GM19099 (cell line): ENCODE measurements around the gene TIMM44.

ENCODE experiments used
- POLR2A ChIP-seq: IDR thresholded peaks from 3 replicates; pipeline ENCODE4 v1.6.1; 2011; ENCODE audit warnings: low read depth; ENCODE audit not compliant: insufficient read length; ENCODE audit errors: extremely low read depth

TIMM44 gene

GRCh38 chr19:7916103-7916954, 27.1 kb downstream of the TIMM44 start:
- no peak for TF ChIP-seq POLR2A

DNA sequence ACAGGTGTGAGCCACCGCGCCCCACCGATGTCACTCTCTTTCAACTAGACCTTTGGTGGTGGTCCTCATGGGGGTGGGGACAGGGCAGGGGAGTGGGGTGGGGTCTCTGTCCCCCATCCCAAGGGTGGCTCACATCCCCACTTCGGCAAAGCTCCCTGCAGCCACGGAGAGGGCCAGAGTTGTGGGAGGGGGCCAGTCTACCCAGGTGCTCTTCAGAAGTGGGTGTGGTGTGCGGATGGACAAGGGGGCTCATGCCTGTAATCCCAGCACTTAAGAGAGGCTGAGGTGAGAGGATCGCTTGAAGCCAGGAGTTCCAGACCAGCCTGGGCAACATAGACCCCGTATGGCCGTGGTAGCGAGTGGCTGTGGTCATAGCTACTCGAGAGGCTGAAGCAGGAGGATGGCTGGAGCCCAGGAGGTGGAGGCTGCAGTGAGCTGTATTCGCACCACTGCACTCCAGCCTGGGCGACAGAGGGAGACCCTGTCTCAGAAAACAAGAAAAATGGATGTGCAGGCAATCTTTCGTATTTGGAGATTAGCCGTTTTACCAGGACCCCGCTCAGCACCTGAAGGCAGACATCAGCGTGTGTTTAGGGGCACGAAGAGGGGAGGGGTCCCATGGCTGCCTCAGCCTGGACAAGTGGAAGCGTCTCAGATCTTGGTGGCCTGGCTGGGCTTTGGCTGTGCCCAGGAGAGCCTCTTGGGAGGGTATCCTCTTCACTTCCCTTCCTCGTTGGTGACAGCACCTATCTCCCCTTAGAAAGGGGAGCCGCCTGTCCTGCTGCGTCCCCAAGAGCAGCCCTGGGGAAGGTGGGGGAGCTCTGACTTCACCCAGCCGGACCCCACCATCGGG, 28.0 kb downstream of the TIMM44 start:
- no peak for TF ChIP-seq POLR2A

GRCh38 chr19:7914598-7915045, 28.8 kb downstream of the TIMM44 start, which contains the start of gene TGFBR3L:
Gene TGFBR3L, plus strand, starts transcription at chr19:7914830.
- no peak for TF ChIP-seq POLR2A

DNA sequence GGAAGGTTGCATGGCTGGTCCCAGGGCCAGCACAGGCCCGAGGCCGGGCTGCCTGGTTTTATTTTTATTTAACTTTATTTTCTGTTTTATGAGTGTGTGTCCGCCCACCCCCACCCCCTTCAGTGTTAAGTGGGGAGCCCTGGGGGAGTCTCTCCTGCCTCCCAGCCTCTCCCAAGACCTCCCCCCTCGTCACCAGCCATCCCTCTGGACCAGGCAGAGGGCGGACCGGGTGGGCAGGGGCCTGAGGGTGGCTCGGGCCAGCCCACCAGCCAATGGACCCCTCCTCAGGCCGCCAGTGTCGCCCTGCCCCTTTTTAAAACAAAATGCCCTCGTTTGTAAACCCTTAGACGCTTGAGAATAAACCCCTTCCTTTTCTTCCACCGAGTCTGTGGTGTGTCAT, 29.4 kb downstream of the TIMM44 start:
- TF ChIP-seq POLR2A: no peak

DNA sequence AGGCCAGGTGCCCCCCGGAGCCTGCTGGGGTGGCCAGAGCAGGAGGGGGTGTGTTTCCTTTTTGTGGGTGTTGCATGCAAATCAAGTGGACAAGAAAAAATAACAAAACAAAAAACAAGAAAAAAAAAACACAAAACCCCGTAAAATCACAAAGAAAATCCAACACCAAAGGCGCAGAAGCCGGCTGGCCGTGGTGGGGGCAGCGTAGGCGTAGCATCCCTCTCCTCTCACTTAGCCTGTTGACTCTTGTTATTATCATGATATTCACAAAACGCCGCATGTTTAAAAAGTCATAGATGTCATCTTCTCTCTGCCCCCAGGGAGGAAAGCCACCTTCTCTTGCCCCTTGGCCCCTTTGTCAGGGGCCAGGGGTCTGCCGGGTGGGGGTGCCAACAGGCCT, 29.8 kb downstream of the TIMM44 start:
- TF ChIP-seq POLR2A: no peak

DNA sequence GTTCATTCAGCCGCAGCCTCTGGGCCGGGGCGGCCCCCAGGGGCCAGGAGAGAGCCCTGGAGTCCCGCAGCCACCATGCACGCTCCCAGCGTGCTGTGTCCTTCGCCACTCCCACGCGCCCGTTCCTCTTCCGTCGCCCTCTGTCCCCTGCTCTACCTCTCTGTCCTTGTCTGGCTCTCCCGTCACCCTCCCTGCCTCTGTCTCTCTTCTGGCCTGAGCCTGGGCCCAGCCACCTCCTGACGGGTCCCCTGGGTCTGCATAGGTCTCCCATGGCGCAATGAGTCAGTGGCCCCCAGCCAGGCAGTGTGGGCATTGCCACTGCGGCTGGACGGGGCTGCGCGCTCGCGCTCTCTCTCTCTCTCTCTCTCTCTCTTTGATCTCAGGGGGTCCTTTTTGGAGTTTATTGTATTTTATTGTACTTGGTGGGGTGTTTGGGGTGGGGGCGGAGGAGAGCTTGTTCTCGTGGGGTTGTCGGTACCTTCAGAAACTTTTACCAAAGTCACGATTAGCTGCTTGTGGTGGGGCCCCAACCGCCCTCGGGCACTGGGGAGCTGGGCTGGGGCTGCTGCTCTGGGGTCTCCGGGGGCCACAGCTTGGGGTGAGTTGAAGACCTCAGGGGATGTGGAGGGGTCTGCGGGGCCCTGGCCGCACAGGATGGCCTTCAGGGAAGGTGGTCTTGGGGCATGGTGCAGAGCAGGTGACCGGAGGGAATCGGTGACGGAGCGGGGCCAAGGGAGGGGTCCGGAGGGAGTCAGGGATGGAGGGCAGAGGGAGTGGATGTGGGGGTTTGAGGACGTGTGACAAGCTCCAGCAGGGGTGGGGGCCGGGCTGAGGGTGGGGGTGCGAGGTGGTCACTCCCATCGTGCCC, 30.5 kb downstream of the TIMM44 start:
- TF ChIP-seq POLR2A: no peak

- TF ChIP-seq POLR2A: no peak
These were observed 31.2 kb downstream of the TIMM44 start for GRCh38 chr19:7912144-7912696.

- TF ChIP-seq POLR2A: no peak
These were observed 31.8 kb downstream of the TIMM44 start for GRCh38 chr19:7911508-7912143.

DNA sequence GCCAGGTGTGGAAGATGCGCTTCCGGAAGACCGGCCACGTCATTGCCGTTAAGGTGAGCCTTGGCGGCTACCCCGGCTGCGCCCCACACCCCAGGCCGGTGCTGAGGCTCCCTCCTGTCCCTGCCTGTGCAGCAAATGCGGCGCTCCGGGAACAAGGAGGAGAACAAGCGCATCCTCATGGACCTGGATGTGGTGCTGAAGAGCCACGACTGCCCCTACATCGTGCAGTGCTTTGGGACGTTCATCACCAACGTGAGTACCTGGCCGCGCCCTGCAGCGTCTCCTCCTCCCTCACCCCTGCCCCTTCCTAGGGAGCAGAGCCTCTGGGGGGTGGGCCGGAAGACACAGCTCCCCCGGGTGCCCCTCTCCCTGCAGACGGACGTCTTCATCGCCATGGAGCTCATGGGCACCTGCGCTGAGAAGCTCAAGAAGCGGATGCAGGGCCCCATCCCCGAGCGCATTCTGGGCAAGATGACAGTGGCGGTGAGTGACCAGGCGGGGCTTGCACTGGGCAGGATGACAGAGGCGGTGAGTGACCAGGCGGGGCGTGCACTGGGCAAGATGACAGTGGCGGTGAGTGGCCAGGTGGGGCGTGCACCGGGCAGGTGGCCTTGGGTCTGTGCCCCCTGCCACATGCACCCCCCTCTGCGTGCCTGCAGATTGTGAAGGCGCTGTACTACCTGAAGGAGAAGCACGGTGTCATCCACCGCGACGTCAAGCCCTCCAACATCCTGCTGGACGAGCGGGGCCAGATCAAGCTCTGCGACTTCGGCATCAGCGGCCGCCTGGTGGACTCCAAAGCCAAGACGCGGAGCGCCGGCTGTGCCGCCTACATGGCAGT, 32.9 kb downstream of the TIMM44 start:
- no peak for TF ChIP-seq POLR2A

GRCh38 chr19:7909471-7910067, 33.9 kb downstream of the TIMM44 start:
- no peak for TF ChIP-seq POLR2A

DNA sequence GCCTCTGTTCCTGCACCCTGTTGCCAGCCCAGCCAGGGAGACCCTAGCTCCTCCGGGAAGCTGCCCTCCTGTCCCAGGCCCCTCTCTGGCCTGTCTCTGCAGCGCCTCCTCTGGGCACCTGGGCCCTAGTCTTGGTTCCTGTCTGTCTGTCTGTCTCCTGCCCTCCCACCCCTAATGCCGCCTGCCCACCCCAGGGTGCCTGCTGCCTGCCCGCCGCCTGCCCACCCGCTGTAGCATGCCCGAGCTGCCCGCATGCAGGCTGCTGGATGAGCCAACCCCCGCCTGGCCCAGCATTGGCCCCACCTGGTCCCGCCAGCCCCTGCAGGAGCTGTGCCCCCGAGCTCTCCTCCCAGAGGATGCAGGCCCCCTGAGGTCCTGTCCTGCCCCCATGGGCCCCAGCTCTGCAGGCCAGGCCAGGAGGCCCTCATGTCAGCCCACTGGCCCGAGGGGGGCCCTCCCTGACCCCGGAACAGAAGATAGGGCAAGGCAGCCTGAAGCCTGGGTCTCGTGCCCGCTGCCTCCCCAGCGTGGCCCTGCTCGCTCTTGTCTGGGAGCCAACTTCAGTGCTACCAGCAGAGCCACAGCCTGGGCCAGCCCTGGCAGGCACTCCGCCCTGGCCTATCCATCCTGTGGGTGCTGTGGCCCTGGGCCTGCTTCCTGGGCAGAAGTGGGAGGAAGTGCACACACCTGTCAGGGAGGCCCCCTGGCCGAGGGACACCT, 34.6 kb downstream of the TIMM44 start:
- no peak for TF ChIP-seq POLR2A

DNA sequence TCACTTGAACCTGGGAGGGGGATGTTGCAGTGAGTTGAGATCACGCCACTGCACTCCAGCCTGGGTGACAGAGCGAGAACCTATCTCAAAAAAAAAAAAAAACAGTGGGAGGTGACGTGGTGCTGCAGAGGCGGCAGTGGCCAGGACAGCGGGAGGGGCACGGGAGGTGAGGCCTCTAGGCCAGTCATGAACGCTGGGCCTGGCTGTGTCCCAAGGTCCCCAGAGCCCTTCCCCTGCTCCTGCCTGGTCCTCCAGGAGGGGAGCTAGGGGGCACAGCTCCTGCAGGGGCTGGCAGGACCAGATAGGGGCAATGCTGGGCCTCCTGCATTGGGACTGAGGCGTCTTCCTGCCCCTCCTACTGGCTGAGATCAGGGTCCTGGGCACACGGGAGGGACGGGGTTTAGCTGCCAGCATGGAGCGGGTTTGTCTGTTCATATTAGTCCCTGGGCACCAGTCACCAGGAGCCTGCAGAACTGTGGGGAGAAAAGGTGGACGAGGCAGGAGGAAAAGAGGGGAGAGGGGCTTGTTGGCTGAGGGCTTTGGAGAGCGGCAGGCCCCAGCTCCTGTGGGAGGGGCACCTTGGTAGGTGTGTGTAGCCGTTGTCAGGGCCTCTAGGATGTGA, 35.3 kb downstream of the TIMM44 start:
- TF ChIP-seq POLR2A: no peak
